Vagina (tissue), 2 donors: ENCODE results near the gene CRYZL1.

Experiments
- CTCF ChIP-seq, 3 experiments: fragments of 450-650 bp in 2 of 3; fragments of 200-600 bp in 1 of 3; sonication (generic) in 1 of 3; IDR thresholded peaks; one replicate each; pipeline ENCODE4 v1.5.1; 2017 to 2019; ENCODE audit warnings: antibody characterized with exemption in 3 of 3, mild to moderate bottlenecking in 2 of 3, moderate library complexity in 2 of 3
- POLR2A ChIP-seq, 2 donors: fragments of 450-650 bp; IDR thresholded peaks; one replicate each; pipeline ENCODE4 v1.6.1; 2017; ENCODE audit warnings: antibody characterized with exemption in 2 of 2, mild to moderate bottlenecking in 2 of 2, moderate library complexity in 2 of 2

- TF ChIP-seq POLR2A (IDR thresholded peaks at IDR 0.05) (no peak), CTCF (IDR thresholded peaks at IDR 0.05) (no peak)
These were observed 89.9 kb downstream of the CRYZL1 start for GRCh38 chr21:33551664-33552063.
